ENCODE data around the gene CD99. TPM values are rescaled to one million over a fixed set of nuclear protein-coding genes. Genes with fewer than 3 reads are reported as not detected.

The CD99 gene
- total RNA-seq, 1 experiment from 2014 or later = 407 TPM

DNA sequence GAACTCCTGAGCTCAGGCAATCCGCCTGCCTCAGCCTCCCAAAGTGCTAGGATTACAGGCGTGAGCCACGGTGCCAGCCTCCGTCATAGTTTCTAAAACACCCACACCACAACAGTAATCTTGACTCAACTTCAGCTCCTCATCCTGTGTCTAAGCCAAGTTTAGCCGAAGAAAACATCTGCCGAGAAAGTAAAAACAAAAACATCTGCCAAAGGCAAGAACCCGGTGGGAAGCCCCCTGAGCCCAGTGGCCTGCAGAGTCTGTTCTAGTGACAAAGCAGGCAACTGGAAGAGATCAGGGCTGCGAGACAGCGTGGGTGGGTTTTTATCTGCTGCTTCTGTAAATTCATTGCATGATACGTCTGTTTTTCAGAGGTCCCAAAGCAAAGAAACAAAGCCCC lies 26.6 kb upstream of the CD99 start:
- Histone ChIP-seq H3K36me3 (ENCODE audit: control insufficient read depth, insufficient read depth, low read length) (no peaks in the 10 kb centered on the region), H3K9me3 (no peaks in the 10 kb centered on the region), H3K4me3 (ENCODE audit: low read depth, low read length) (no peak overlapping the region), H3K4me1 (peaks cover 27% of the 10 kb centered on the region), H3K27me3 (replicated peaks; ENCODE audit: control insufficient read depth, insufficient read depth, low read length) (no peaks in the 10 kb centered on the region)
- Mint-ChIP-seq H3K27me3 (ENCODE audit: insufficient read depth, unreplicated experiment) (no peaks in the 10 kb centered on the region), H3K4me3 (ENCODE audit: unreplicated experiment) (no peak overlapping the region), H3K27ac (ENCODE audit: unreplicated experiment) (peak overlapping the region; percentile 60), H3K36me3 (ENCODE audit: insufficient read depth, unreplicated experiment) (peaks cover 23% of the 10 kb centered on the region), H3K4me1 (ENCODE audit: low read depth, unreplicated experiment) (peaks cover 18% of the 10 kb centered on the region), H3K9me3 (ENCODE audit: unreplicated experiment) (peaks cover 7% of the 10 kb centered on the region)
- DNase-seq = no peak
- ChIA-PET CTCF (no interaction called here), POLR2A (no interaction called here)
- no TSS peak for BruUV-seq (replicated peaks)
- TF ChIP-seq, protein P1, sequence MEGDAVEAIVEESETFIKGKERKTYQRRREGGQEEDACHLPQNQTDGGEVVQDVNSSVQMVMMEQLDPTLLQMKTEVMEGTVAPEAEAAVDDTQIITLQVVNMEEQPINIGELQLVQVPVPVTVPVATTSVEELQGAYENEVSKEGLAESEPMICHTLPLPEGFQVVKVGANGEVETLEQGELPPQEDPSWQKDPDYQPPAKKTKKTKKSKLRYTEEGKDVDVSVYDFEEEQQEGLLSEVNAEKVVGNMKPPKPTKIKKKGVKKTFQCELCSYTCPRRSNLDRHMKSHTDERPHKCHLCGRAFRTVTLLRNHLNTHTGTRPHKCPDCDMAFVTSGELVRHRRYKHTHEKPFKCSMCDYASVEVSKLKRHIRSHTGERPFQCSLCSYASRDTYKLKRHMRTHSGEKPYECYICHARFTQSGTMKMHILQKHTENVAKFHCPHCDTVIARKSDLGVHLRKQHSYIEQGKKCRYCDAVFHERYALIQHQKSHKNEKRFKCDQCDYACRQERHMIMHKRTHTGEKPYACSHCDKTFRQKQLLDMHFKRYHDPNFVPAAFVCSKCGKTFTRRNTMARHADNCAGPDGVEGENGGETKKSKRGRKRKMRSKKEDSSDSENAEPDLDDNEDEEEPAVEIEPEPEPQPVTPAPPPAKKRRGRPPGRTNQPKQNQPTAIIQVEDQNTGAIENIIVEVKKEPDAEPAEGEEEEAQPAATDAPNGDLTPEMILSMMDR (IDR thresholded peaks at IDR 0.05; ENCODE audit: insufficient read depth in 1 of 2, low read depth in 1 of 2, low read length in 1 of 2, severe bottlenecking in 1 of 2, unreplicated experiment in 1 of 2) = no peak
- intact Hi-C loops (cut with micrococcal nuclease; ENCODE audit: unreplicated experiment) = no loop called here

DNA sequence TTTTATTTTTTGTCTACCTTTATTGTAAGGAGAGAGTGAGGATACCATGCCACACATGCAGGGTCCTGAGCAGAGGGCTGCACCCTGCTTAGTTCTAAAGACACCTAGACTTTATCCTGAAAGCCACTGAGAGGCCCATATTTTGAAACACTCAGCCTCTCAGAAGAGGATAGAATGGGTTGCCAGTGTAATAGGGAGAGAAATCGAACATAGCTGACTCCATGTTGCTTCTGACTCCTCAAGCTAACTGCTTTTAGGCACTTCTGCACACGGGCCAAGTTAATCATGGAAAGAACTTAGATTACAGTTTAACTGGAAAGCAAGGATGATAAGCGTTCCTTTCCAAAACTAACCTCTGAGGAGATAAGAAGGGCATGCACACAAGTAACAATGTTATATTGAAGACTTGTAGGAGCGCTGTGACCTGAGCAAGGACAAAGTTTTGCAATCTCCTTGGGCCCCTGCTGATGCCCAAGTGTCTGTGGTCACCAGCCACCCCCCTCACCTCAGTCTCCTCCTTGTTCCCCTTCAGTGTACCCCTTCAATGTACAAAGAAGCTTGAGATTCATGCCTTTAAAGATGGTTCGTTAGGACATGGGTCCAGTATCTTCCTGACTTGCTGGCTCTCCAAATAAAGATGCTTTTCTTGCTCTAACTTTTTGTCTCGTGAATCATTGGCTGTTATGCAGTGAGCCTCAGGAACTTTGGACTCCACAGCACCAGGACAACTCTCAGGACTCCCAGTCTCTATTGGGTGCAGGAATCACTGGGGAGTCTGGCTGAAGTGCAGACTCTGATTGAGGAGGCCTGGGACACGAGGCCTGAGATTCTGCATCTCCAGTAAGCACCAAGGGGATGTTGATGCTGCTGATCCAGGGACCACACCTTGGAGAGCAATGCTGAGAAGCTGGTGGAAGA lies 25.4 kb upstream of the CD99 start:
- Mint-ChIP-seq H3K4me3 (ENCODE audit: unreplicated experiment) (peak overlapping the region; percentile 36), H3K9me3 (ENCODE audit: unreplicated experiment) (peaks cover 12% of the 10 kb centered on the region), H3K27me3 (ENCODE audit: insufficient read depth, unreplicated experiment) (no peaks in the 10 kb centered on the region), H3K36me3 (ENCODE audit: insufficient read depth, unreplicated experiment) (peaks cover 20% of the 10 kb centered on the region), H3K27ac (ENCODE audit: unreplicated experiment) (peak overlapping the region; percentile 60), H3K4me1 (ENCODE audit: low read depth, unreplicated experiment) (peaks cover 18% of the 10 kb centered on the region)
- H3K27me3 ChIP-seq (replicated peaks; ENCODE audit: control insufficient read depth, insufficient read depth, low read length) = no peaks in the 10 kb centered on the region
- H3K4me1 ChIP-seq = peaks cover 27% of the 10 kb centered on the region
- intact Hi-C loops (cut with micrococcal nuclease; ENCODE audit: unreplicated experiment) = loop anchor here (1.0 kb wide), 1 partner anchor 12 kb away; no protein-coding TSS in a partner anchor
- TF ChIP-seq, protein P1 (IDR thresholded peaks at IDR 0.05; ENCODE audit: insufficient read depth in 1 of 2, low read depth in 1 of 2, low read length in 1 of 2, severe bottlenecking in 1 of 2, unreplicated experiment in 1 of 2) = no peak
- no peaks in the 10 kb centered on the region for H3K36me3 ChIP-seq (ENCODE audit: control insufficient read depth, insufficient read depth, low read length)
- POLR2A ChIA-PET = no interaction called here
- BruUV-seq (replicated peaks) = no TSS peak
- CTCF ChIA-PET = no interaction called here
- H3K9me3 ChIP-seq = no peaks in the 10 kb centered on the region
- H3K4me3 ChIP-seq (ENCODE audit: low read depth, low read length) = no peak overlapping the region
- peak; percentile 26 to 60 for DNase-seq

DNA sequence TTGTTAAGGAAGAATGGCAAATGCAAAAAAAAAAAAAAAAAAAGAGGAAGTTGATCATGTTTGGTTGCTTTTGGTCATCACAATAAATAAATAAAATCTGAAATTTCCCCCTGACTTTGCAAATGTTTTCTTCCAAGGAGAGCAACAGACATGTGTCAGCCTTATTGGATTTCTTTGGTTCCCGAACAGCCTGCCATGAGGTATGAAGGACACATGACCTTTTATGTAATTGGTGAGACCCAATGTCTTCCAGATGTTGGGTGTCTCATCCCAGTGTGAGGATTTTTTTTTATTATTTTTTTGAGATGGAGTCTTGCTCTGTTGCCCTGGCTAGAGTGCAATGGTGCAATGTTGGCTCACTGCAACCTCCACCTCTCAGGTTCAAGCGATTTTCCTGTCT lies 24.6 kb upstream of the CD99 start:
- Histone ChIP-seq H3K4me1 (peaks cover 27% of the 10 kb centered on the region), H3K36me3 (ENCODE audit: control insufficient read depth, insufficient read depth, low read length) (no peaks in the 10 kb centered on the region), H3K4me3 (ENCODE audit: low read depth, low read length) (no peak overlapping the region), H3K9me3 (no peaks in the 10 kb centered on the region), H3K27me3 (replicated peaks; ENCODE audit: control insufficient read depth, insufficient read depth, low read length) (no peaks in the 10 kb centered on the region)
- Mint-ChIP-seq H3K4me3 (ENCODE audit: unreplicated experiment) (no peak overlapping the region), H3K36me3 (ENCODE audit: insufficient read depth, unreplicated experiment) (peaks cover 18% of the 10 kb centered on the region), H3K27ac (ENCODE audit: unreplicated experiment) (peak overlapping the region; percentile 60), H3K9me3 (ENCODE audit: unreplicated experiment) (peaks cover 12% of the 10 kb centered on the region), H3K27me3 (ENCODE audit: insufficient read depth, unreplicated experiment) (no peaks in the 10 kb centered on the region), H3K4me1 (ENCODE audit: low read depth, unreplicated experiment) (peaks cover 18% of the 10 kb centered on the region)
- BruUV-seq (replicated peaks) = no TSS peak
- TF ChIP-seq, protein P1 (IDR thresholded peaks at IDR 0.05; ENCODE audit: insufficient read depth in 1 of 2, low read depth in 1 of 2, low read length in 1 of 2, severe bottlenecking in 1 of 2, unreplicated experiment in 1 of 2) = no peak
- DNase-seq = no peak
- ChIA-PET POLR2A (no interaction called here), CTCF (no interaction called here)
- intact Hi-C loops (cut with micrococcal nuclease; ENCODE audit: unreplicated experiment) = no loop called here
